ENCODE measurements around the gene NPHS1.
"Not testable (repeated sequence)": the region's sequence is repeated elsewhere in the genome, so short reads cannot be mapped to it uniquely, and the experiment has no call there.

Gene NPHS1

GRCh38 chr19:35816262-35816661 lies 36.0 kb downstream of the NPHS1 start:
- no peak for DNase-seq (ENCODE audit: low spot score)
- no peak for FAIRE-seq

GRCh38 chr19:35813043-35813890 lies 39.0 kb downstream of the NPHS1 start:
- FAIRE-seq (no peak), DNase-seq (ENCODE audit: low spot score) (no peak)

- FAIRE-seq = no peak
These were observed 39.9 kb downstream of the NPHS1 start, which contains the start of gene PRODH2 for GRCh38 chr19:35812220-35813042. Gene PRODH2, minus strand, starts transcription at chr19:35812845. Its CDS starts 40 bp downstream, at chr19:35812805.

GRCh38 chr19:35811317-35812219 lies 40.7 kb downstream of the NPHS1 start:
- no peak for FAIRE-seq
- DNase-seq (ENCODE audit: low spot score) = no peak

More at GRCh38 chr19:35812220-35813042, 39.9 kb downstream of the NPHS1 start, which contains the start of gene PRODH2:
- no peak for DNase-seq (ENCODE audit: low spot score)

- DNase-seq (ENCODE audit: low spot score) (no peak), FAIRE-seq (no peak)
These were observed 44.7 kb downstream of the NPHS1 start for GRCh38 chr19:35807633-35808032.

GRCh38 chr19:35806597-35806996 lies 45.7 kb downstream of the NPHS1 start:
- DNase-seq (ENCODE audit: low spot score) (no peak), FAIRE-seq (no peak)

GRCh38 chr19:35805526-35806102 lies 46.7 kb downstream of the NPHS1 start:
- DNase-seq (ENCODE audit: low spot score) = no peak
- FAIRE-seq = no peak

GRCh38 chr19:35801828-35802227 lies 50.5 kb downstream of the NPHS1 start:
- DNase-seq (ENCODE audit: low spot score) (no peak), FAIRE-seq (no peak)

- no peak for DNase-seq (ENCODE audit: low spot score)
- FAIRE-seq = no peak
These were observed 54.6 kb downstream of the NPHS1 start for GRCh38 chr19:35797663-35798062.

GRCh38 chr19:35796645-35797542 lies 55.4 kb downstream of the NPHS1 start:
- FAIRE-seq = no peak
- no peak for DNase-seq (ENCODE audit: low spot score)

GRCh38 chr19:35795564-35795963 lies 56.7 kb downstream of the NPHS1 start:
- not testable (repeated sequence) for FAIRE-seq; DNase-seq (ENCODE audit: low spot score)

- no peak for FAIRE-seq
These were observed 58.7 kb downstream of the NPHS1 start for GRCh38 chr19:35793381-35794165.

GRCh38 chr19:35792888-35793287 lies 59.4 kb downstream of the NPHS1 start:
- DNase-seq (ENCODE audit: low spot score) (no peak), FAIRE-seq (no peak)

More at GRCh38 chr19:35793381-35794165, 58.7 kb downstream of the NPHS1 start:
- DNase-seq (ENCODE audit: low spot score) = no peak

- FAIRE-seq (no peak), DNase-seq (ENCODE audit: low spot score) (no peak)
These were observed 60.0 kb downstream of the NPHS1 start for GRCh38 chr19:35792312-35792711.

GRCh38 chr19:35791814-35792279 lies 60.5 kb downstream of the NPHS1 start:
- no peak for DNase-seq (ENCODE audit: low spot score)
- no peak for FAIRE-seq

- no peak for FAIRE-seq
- no peak for DNase-seq (ENCODE audit: low spot score)
These were observed 61.1 kb downstream of the NPHS1 start for GRCh38 chr19:35790981-35791813.

GRCh38 chr19:35789978-35790944 lies 62.0 kb downstream of the NPHS1 start:
- no peak for FAIRE-seq
- DNase-seq (ENCODE audit: low spot score) = no peak
